HCT116 (cell line): Measurements from ENCODE around the gene SF3B1.

Experiments used
- CEBPB ChIP-seq: IDR thresholded peaks from 2 replicates; pipeline ENCODE4 v1.6.1; 2012; ENCODE audit warnings: low read depth
- EZH2 ChIP-seq: fragments of 200-600 bp; sonication (generic); IDR thresholded peaks from 2 replicates; pipeline ENCODE4 v1.6.1; 2017; ENCODE audit warnings: antibody characterized with exemption, mixed run types
- JUND ChIP-seq: IDR thresholded peaks from 2 replicates; pipeline ENCODE4 v1.6.1; 2012
- POLR2AphosphoS5 ChIP-seq: IDR thresholded peaks from 2 replicates; pipeline ENCODE4 v1.6.1; 2011; ENCODE audit warnings: mild to moderate bottlenecking, low read depth, low read length, moderate library complexity
- YY1 ChIP-seq: IDR thresholded peaks from 2 replicates; pipeline ENCODE4 v1.6.1; 2011; ENCODE audit warnings: low read length, low read depth, moderate library complexity, mild to moderate bottlenecking; ENCODE audit not compliant: insufficient replicate concordance; ENCODE audit errors: extremely low read depth
- ZFX ChIP-seq: fragments of 450-650 bp; IDR thresholded peaks from 2 replicates; pipeline ENCODE4 v1.6.1; 2017
- TF ChIP-seq, protein P1 (sequence below): IDR thresholded peaks from 2 replicates; pipeline ENCODE4 v1.6.1; 2012
- TF ChIP-seq, protein P2 (sequence below), 3 experiments: fragments of 200-600 bp in 1 of 3; sonication (generic) in 1 of 3; IDR thresholded peaks in 2 of 3; conservative IDR thresholded peaks in 1 of 3; 2 replicates each; pipeline ENCODE4 v1.5.1; 2012 to 2017; ENCODE audit warnings: low read depth in 2 of 3, low read length in 2 of 3, antibody characterized with exemption in 1 of 3, borderline replicate concordance in 1 of 3, control low read depth in 1 of 3, mild to moderate bottlenecking in 1 of 3, mixed read lengths in 1 of 3, mixed run types in 1 of 3, moderate library complexity in 1 of 3; ENCODE audit not compliant: insufficient read depth in 1 of 3
- TF ChIP-seq, protein P3 (sequence below): IDR thresholded peaks from 2 replicates; pipeline ENCODE4 v1.6.1; 2011; ENCODE audit warnings: mild to moderate bottlenecking, low read length, moderate library complexity; ENCODE audit not compliant: insufficient replicate concordance; ENCODE audit errors: extremely low read depth

DNA sequence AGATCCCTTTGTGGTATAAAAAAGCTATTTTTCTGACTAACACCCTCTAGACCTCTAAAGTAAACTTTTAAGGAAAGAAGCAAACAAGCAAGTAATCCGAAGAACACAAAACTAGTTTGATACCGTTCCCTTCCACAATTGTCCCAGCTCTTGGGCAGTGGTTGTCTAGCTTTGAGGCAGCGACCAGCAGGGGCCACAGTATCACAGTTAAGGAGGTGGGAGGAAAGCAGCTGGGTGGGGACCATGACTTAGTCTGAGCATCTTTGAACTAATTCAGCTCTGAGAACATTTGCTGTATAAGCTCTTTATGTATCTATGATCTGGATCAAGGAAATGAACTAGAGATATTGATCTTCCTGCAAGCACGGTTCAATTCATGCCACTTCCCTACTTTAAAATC is 51.0 kb downstream of the SF3B1 start:
- TF ChIP-seq, protein P1, sequence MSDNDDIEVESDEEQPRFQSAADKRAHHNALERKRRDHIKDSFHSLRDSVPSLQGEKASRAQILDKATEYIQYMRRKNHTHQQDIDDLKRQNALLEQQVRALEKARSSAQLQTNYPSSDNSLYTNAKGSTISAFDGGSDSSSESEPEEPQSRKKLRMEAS, result no peak
- TF ChIP-seq, protein P2, sequence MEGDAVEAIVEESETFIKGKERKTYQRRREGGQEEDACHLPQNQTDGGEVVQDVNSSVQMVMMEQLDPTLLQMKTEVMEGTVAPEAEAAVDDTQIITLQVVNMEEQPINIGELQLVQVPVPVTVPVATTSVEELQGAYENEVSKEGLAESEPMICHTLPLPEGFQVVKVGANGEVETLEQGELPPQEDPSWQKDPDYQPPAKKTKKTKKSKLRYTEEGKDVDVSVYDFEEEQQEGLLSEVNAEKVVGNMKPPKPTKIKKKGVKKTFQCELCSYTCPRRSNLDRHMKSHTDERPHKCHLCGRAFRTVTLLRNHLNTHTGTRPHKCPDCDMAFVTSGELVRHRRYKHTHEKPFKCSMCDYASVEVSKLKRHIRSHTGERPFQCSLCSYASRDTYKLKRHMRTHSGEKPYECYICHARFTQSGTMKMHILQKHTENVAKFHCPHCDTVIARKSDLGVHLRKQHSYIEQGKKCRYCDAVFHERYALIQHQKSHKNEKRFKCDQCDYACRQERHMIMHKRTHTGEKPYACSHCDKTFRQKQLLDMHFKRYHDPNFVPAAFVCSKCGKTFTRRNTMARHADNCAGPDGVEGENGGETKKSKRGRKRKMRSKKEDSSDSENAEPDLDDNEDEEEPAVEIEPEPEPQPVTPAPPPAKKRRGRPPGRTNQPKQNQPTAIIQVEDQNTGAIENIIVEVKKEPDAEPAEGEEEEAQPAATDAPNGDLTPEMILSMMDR (IDR thresholded peaks at IDR 0.05 in 2 of 3, conservative IDR thresholded peaks at IDR 0.05 in 1 of 3; ENCODE audit: borderline replicate concordance in 1 of 3, insufficient read depth in 1 of 3, low read depth in 2 of 3, low read length in 2 of 3), result 0 out of 6 replicates have a peak, but pooled peaks of 2 of the 3 experiments have one; percentile 5 to 11
- TF ChIP-seq, protein P3, sequence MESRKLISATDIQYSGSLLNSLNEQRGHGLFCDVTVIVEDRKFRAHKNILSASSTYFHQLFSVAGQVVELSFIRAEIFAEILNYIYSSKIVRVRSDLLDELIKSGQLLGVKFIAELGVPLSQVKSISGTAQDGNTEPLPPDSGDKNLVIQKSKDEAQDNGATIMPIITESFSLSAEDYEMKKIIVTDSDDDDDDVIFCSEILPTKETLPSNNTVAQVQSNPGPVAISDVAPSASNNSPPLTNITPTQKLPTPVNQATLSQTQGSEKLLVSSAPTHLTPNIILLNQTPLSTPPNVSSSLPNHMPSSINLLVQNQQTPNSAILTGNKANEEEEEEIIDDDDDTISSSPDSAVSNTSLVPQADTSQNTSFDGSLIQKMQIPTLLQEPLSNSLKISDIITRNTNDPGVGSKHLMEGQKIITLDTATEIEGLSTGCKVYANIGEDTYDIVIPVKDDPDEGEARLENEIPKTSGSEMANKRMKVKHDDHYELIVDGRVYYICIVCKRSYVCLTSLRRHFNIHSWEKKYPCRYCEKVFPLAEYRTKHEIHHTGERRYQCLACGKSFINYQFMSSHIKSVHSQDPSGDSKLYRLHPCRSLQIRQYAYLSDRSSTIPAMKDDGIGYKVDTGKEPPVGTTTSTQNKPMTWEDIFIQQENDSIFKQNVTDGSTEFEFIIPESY, result no peak
- no peak for TF ChIP-seq POLR2AphosphoS5
- no peak for TF ChIP-seq JUND
- no peak for TF ChIP-seq EZH2
- no peak for TF ChIP-seq YY1
- TF ChIP-seq ZFX, result no peak
- TF ChIP-seq CEBPB, result no peak
